OCI-LY1 (cell line): Measurements from ENCODE around the gene HOTAIR.

Experiments
- CTCF ChIP-seq: fragments of 200-600 bp; sonication (generic), shearing (Covaris generic); IDR thresholded peaks from 2 replicates; pipeline ENCODE4 v1.5.1; 2017; ENCODE audit warnings: mild to moderate bottlenecking, antibody characterized with exemption, low read length, moderate library complexity, mixed read lengths
- EZH2 ChIP-seq: fragments of 200-600 bp; sonication (generic), shearing (Covaris generic); IDR thresholded peaks from 2 replicates; pipeline ENCODE4 v1.8.0; 2017; ENCODE audit warnings: borderline replicate concordance, mixed run types, mild to moderate bottlenecking, antibody characterized with exemption, low read length, moderate library complexity, mixed read lengths

DNA sequence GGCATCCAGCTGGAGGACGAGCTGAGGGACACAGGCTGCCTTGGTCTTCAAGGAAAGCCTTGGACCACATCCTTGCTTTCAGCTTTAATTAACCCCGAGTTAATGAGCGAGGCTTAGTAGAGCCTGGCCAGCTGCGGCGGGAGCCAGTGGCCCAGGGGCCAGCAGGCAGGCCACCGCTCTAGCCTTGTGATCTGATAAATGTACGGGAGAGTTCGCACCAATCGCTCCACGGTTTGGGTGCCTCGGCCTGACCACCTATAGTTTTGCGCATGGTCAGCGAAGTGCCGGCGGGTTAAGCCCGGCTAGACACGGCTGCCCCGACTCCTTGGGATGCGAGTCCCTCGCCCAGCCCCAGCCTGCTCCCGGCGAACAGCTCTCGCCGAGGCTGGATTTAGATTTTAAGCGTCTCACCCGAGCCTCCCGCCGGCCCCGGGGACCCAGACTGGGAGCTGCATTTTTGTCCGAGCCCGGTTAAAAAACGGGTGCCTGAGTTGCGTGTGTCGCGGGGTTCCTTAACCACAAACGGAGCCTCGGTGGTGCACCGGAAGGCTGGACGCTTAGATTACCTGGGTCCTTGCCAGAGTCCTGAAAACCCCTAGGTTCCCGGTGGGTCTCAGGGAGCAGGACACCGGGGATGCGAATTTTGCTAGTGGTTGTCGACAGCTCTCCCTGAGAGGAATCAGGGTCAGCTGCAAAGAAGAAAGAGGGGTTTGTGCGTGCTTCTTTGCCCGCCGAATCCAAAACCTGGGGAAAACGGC, 23.0 kb downstream of the HOTAIR start:
- TF ChIP-seq EZH2 (no peak), CTCF (no peak)
